ENCODE measurements around the gene PIEZO1. TPM values are rescaled to one million over a fixed set of nuclear protein-coding genes. Genes with fewer than 3 reads are reported as not detected.
"Not testable (repeated sequence)": the region's sequence is repeated elsewhere in the genome, so short reads cannot be mapped to it uniquely, and the experiment has no call there.

The PIEZO1 gene
- total and polyA plus RNA-seq, 9 of the 15 experiments (the other 6 are each of a cell fraction or from before 2014, with no cell fraction given): 3.6 to 432 (median 131) TPM

DNA sequence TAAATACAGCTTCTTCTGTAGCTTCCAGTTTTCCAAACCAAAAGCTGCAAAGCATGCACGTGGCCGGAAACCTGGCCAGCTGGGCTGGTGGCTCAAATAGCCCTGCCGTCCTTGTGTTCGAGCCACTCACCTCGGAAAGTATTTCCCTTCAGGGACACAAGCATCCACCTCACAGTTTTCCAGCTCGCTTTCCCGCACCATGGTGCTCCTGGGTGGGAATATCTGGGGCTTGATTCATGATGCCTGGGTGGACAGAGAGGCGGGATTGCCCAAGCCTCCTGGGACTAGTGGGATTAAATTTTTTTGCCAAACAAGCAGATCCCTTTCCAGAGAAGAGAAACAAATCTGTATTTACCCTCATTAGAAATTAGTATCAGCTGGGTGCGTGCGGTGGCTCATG, 115.0 kb downstream of the PIEZO1 start:
- ChIA-PET POLR2A (interaction anchor here (0.7 to 1.7 kb wide), 2 partner anchors 17 to 849 kb away, joined by 4 to 9 read pairs; partner anchors contain the start of gene SNAI3), CTCF (ENCODE audit: low intra/inter-chr PET ratio) (no interaction called here)
- Histone ChIP-seq H3K27me3 (ENCODE audit: control insufficient read depth in 2 of 2, insufficient read depth in 2 of 2, low read length in 2 of 2) (no peaks in the 10 kb centered on the region), H3K4me2 (ENCODE audit: insufficient read depth, low read length) (no peak overlapping the region), H3K4me1 (replicated peaks in 1 of 2; ENCODE audit: control insufficient read depth in 2 of 2, insufficient read depth in 2 of 2, low read length in 2 of 2) (peaks cover 2 to 25% of the 10 kb centered on the region in 2 experiments; a peak in 4 of 5 replicates), H3K9me1 (ENCODE audit: control insufficient read depth, insufficient read depth, low read length) (no peaks in the 10 kb centered on the region), H3K4me3 (no peak overlapping the region), H3K27ac (ENCODE audit: extremely low read depth, low read depth, low read length) (no peak overlapping the region), H4K20me1 (replicated peaks; ENCODE audit: control insufficient read depth, insufficient read depth, low read length) (no peaks in the 10 kb centered on the region), H3K36me3 (ENCODE audit: control insufficient read depth, insufficient read depth, low read length) (peaks cover 14% of the 10 kb centered on the region; the same call in 2 of the 3 replicates), H3K9ac (ENCODE audit: insufficient read depth in 1 of 2, low read depth in 2 of 2, low read length in 2 of 2) (no peak overlapping the region), H3K79me2 (ENCODE audit: control insufficient read depth, insufficient read depth, low read length) (0 out of 3 replicates have a peak, but pooled peaks cover 4% of the 10 kb centered on the region), H2AFZ (ENCODE audit: low read depth, low read length) (no peak overlapping the region), H3K9me3 (replicated peaks; ENCODE audit: control insufficient read depth, insufficient read depth, low read depth, low read length) (no peaks in the 10 kb centered on the region)
- intact Hi-C loops (cut with micrococcal nuclease) (no loop called here), in situ Hi-C loops (cut with MboI) (no loop called here)
- FAIRE-seq (no peak), DNase-seq (ENCODE audit: extremely low read depth in 1 of 4, low spot score in 3 of 4) (no peak), ATAC-seq (no peak)
- BruUV-seq (replicated peaks): no TSS peak
- WGBS (ENCODE audit: insufficient coverage, low coverage, missing lambda C conversion rate): 77% methylated on average over 10 of the region's 10 CpGs
- TF ChIP-seq L3MBTL2 (IDR thresholded peaks at IDR 0.05): no peak
- no peak for TF ChIP-seq HMGN3 (IDR thresholded peaks at IDR 0.05; ENCODE audit: borderline replicate concordance, extremely low read depth, insufficient read length, low read depth, low read length)
- no peak for TF ChIP-seq JUN (IDR thresholded peaks at IDR 0.05; ENCODE audit: borderline replicate concordance, low read depth, low read length)
- TF ChIP-seq JUN (CRISPR knock-in tag; IDR thresholded peaks at IDR 0.05; ENCODE audit: borderline replicate concordance): no peak

DNA sequence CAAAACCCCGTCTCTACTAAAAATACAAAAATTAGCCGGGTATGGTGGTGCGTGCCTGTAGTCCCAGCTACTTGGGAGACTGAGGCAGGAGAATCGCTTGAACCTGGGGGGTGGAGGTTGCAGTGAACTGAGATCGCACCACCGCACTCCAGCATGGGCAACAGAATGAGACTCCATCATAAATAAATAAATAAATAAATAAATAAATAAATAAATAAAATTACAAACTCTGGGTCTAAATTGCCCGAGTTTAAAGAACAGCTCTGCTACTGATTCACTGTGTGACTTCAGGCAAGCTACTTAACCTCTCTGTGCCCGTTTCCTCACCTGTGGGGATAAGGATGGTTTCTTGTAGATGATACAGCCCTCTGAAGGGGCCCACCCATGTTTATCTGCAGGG, 115.5 kb downstream of the PIEZO1 start:
- POLR2A ChIA-PET: interaction anchor here (0.7 to 1.7 kb wide), 2 partner anchors 18 to 849 kb away, joined by 4 to 9 read pairs; partner anchors contain the start of gene SNAI3

More for the DNA sequence above, 115.5 kb downstream of the PIEZO1 start:
- intact Hi-C loops (cut with micrococcal nuclease); CTCF ChIA-PET (ENCODE audit: low intra/inter-chr PET ratio); H3K27ac ChIP-seq (ENCODE audit: extremely low read depth, low read depth, low read length); H3K9me3 ChIP-seq (replicated peaks; ENCODE audit: control insufficient read depth, insufficient read depth, low read depth, low read length); DNase-seq (ENCODE audit: extremely low read depth in 1 of 4, low spot score in 3 of 4); H3K27me3 ChIP-seq (ENCODE audit: control insufficient read depth in 2 of 2, insufficient read depth in 2 of 2, low read length in 2 of 2); FAIRE-seq; H3K9me1 ChIP-seq (ENCODE audit: control insufficient read depth, insufficient read depth, low read length); H3K4me3 ChIP-seq; H4K20me1 ChIP-seq (replicated peaks; ENCODE audit: control insufficient read depth, insufficient read depth, low read length); ATAC-seq; H2AFZ ChIP-seq (ENCODE audit: low read depth, low read length); BruUV-seq (replicated peaks); H3K9ac ChIP-seq (ENCODE audit: insufficient read depth in 1 of 2, low read depth in 2 of 2, low read length in 2 of 2); H3K4me2 ChIP-seq (ENCODE audit: insufficient read depth, low read length); in situ Hi-C loops (cut with MboI); H3K79me2 ChIP-seq (ENCODE audit: control insufficient read depth, insufficient read depth, low read length): not testable (repeated sequence)
- H3K36me3 ChIP-seq (ENCODE audit: control insufficient read depth, insufficient read depth, low read length): peaks cover 18% of the 10 kb centered on the region; the same call in 2 of the 3 replicates
- H3K4me1 ChIP-seq (replicated peaks in 1 of 2; ENCODE audit: control insufficient read depth in 2 of 2, insufficient read depth in 2 of 2, low read length in 2 of 2): peaks cover 5 to 29% of the 10 kb centered on the region in 2 experiments; a peak in 4 of 5 replicates
- peak; percentile 61 for TF ChIP-seq ZFP36 (IDR thresholded peaks at IDR 0.05; ENCODE audit: low read depth, low read length, partially characterized antibody)
- WGBS (ENCODE audit: insufficient coverage, low coverage, missing lambda C conversion rate): 76% methylated on average over 5 of the region's 8 CpGs
